Gastrocnemius medialis (tissue), 4 donors: Measurements from ENCODE around the gene ATP9A.

ENCODE experiments used
- POLR2A ChIP-seq, 2 donors: fragments of 450-650 bp; IDR thresholded peaks; one replicate each; pipeline ENCODE4 v1.6.1; 2017; ENCODE audit warnings: antibody characterized with exemption in 2 of 2, mild to moderate bottlenecking in 2 of 2, moderate library complexity in 2 of 2
- TF ChIP-seq, protein P1 (sequence below), 5 experiments: fragments of 450-650 bp in 3 of 5; fragments of 200-600 bp in 2 of 5; sonication (generic) in 2 of 5; IDR thresholded peaks in 4 of 5; conservative IDR thresholded peaks in 1 of 5; 1 replicate in 4 of 5; 2 replicates in 1 of 5; pipeline ENCODE4 v1.5.1; 2016 to 2019; ENCODE audit warnings: antibody characterized with exemption in 5 of 5, mild to moderate bottlenecking in 3 of 5, moderate library complexity in 3 of 5

GRCh38 chr20:51551186-51551585 lies 217.0 kb downstream of the ATP9A start:
- TF ChIP-seq, protein P1, sequence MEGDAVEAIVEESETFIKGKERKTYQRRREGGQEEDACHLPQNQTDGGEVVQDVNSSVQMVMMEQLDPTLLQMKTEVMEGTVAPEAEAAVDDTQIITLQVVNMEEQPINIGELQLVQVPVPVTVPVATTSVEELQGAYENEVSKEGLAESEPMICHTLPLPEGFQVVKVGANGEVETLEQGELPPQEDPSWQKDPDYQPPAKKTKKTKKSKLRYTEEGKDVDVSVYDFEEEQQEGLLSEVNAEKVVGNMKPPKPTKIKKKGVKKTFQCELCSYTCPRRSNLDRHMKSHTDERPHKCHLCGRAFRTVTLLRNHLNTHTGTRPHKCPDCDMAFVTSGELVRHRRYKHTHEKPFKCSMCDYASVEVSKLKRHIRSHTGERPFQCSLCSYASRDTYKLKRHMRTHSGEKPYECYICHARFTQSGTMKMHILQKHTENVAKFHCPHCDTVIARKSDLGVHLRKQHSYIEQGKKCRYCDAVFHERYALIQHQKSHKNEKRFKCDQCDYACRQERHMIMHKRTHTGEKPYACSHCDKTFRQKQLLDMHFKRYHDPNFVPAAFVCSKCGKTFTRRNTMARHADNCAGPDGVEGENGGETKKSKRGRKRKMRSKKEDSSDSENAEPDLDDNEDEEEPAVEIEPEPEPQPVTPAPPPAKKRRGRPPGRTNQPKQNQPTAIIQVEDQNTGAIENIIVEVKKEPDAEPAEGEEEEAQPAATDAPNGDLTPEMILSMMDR (IDR thresholded peaks at IDR 0.05 in 4 of 5, conservative IDR thresholded peaks at IDR 0.05 in 1 of 5) = no peak
- TF ChIP-seq POLR2A (IDR thresholded peaks at IDR 0.05) = no peak
